Activated T-cell treated with anti-CD3 and anti-CD28 coated beads, Interleukin-2, amount 50 U/mL, for 72 hours (primary cell): Measurements from ENCODE around the gene DIAPH2. TPM values are rescaled to one million over a fixed set of nuclear protein-coding genes. Genes with fewer than 3 reads are reported as not detected.
"Not testable (repeated sequence)": the region's sequence is repeated elsewhere in the genome, so short reads cannot be mapped to it uniquely, and the experiment has no call there.

Experiments used
- ATAC-seq, 2 donors: fragments of 150-1000 bp; cut with Tn5 transposase; replicated peaks in 1 of 2; 2 replicates each; pipeline ENCODE4 v1.10.0; 2021; ENCODE audit warnings: moderate library complexity in 2 of 2, mild to moderate bottlenecking in 1 of 2
- DNase-seq, 2 donors: peaks; one replicate each; pipeline ENCODE4 v3.0.0; 2021 to 2022; ENCODE audit warnings: mixed read lengths in 1 of 2
- H3K27ac Mint-ChIP-seq: one replicate; pipeline ENCODE4 v1.8.0; 2022; ENCODE audit warnings: mild to moderate bottlenecking, moderate library complexity, mixed read lengths
- H3K27me3 Mint-ChIP-seq: one replicate; pipeline ENCODE4 v1.8.0; 2022; ENCODE audit warnings: low read depth, mixed read lengths
- H3K36me3 Mint-ChIP-seq, 2 donors: one replicate each; pipeline ENCODE4 v1.8.0; 2022; ENCODE audit warnings: mixed read lengths in 2 of 2, mild to moderate bottlenecking in 1 of 2; ENCODE audit not compliant: insufficient read depth in 2 of 2
- H3K4me1 Mint-ChIP-seq: one replicate; pipeline ENCODE4 v1.8.0; 2022; ENCODE audit warnings: low read depth, mixed read lengths
- H3K4me3 Mint-ChIP-seq, 2 donors: one replicate each; pipeline ENCODE4 v1.8.0; 2022; ENCODE audit warnings: mild to moderate bottlenecking in 2 of 2, mixed read lengths in 2 of 2, moderate library complexity in 2 of 2
- H3K9me3 Mint-ChIP-seq, 2 donors: one replicate each; pipeline ENCODE4 v1.8.0; 2022; ENCODE audit warnings: mixed read lengths in 2 of 2
- total RNA-seq, 2 donors: library from RNA; stranded (reverse); gene quantifications; one replicate each; pipeline ENCODE4 v1.2.3, GENCODE V29; 2022

The DIAPH2 gene
- total RNA-seq, 2 donors from 2014 or later: 10.6 to 11.6 TPM

DNA sequence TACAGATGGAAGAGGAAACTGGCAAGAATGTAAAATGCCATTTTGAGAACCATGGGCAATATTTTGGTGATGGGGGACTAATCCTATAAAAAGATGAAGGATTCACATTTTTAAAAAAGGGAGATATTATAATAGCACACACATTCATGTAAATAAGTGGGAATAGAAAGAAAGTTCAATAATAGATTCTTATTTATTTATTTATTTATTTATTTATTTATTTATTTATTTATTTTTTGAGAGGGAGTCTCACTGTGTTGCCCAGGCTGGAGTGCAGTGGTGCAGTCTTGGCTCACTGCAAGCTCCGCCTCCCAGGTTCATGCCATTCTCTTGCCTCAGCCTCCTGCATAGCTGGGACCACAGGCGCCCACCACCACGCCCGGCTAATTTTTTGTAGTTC lies 174.8 kb downstream of the DIAPH2 start:
- not testable (repeated sequence) for H3K4me3 Mint-ChIP-seq, H3K27me3 Mint-ChIP-seq, H3K36me3 Mint-ChIP-seq, H3K9me3 Mint-ChIP-seq, ATAC-seq, H3K27ac Mint-ChIP-seq, DNase-seq, H3K4me1 Mint-ChIP-seq

DNA sequence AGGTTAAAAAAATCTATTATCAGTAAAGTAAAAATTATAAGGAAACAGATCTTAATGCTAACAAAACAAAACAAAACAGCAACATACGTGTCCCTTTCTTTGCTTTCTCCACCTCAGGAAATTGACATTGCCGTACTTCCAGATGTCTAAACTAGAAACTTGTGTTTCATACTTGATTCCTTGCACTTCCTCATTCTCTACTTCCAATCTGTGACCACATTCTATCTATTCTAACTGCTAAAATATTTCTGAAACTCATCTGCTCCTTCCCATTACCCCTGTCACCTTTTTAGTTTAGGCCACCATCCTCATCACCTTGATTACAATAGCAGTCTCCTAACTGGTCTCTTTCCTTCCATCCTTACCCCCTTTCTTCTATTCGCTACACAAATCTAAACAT lies 176.6 kb downstream of the DIAPH2 start:
- Mint-ChIP-seq H3K4me1 (no peaks in the 10 kb centered on the region), H3K9me3 (no peaks in the 10 kb centered on the region), H3K27ac (no peak overlapping the region), H3K27me3 (no peaks in the 10 kb centered on the region), H3K4me3 (no peak overlapping the region), H3K36me3 (no peaks in the 10 kb centered on the region)
- no peak for ATAC-seq
- DNase-seq: no peak

DNA sequence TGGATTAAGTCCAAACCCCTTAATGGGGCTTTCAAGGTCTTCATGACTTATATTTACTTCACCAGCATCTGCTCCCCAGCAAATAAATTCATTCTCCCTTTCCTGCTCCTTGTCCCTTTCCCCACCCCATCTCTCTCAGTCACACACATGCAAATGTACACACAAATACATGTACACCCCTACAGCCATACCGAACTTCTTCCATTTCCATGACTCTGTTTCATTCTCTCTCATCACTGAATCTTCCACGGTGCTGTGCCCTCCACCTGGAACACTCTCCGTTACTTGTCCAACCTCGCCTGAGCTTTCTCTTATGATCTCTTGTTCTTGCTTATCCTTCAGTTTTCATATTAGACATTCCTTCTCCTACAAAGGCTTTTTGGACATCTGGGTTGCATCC lies 177.0 kb downstream of the DIAPH2 start:
- H3K9me3 Mint-ChIP-seq: no peaks in the 10 kb centered on the region
- no peak for DNase-seq
- ATAC-seq: no peak
- H3K27ac Mint-ChIP-seq: no peak overlapping the region
- H3K4me3 Mint-ChIP-seq: no peak overlapping the region
- H3K36me3 Mint-ChIP-seq: no peaks in the 10 kb centered on the region
- no peaks in the 10 kb centered on the region for H3K4me1 Mint-ChIP-seq
- no peaks in the 10 kb centered on the region for H3K27me3 Mint-ChIP-seq

DNA sequence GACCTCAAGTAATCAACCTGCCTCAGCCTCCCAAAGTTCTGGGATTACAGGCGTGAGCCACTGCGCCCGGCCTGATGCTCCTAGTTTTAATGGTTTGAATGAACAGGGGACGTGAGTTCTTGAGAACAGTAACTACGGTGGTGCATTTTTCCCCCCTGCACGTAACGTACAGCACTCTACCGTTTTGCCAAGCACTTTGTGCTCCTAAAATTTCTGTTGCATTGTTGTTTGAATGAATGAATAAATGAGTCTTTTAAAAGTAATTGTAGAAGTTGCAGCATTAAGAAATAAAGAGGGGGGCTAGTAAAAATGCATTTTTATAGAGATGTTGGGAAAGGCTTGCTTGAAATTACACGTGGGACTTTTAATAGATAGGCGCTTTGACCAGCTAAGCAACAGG lies 199.0 kb downstream of the DIAPH2 start, which contains the start of gene RPA4:
Gene RPA4 (plus strand): TSS at position 301 of the 400 bp plus-strand sequence. CDS start 403 bp downstream, outside the sequence.
- H3K9me3 Mint-ChIP-seq: no peaks in the 10 kb centered on the region
- no peak for DNase-seq

DNA sequence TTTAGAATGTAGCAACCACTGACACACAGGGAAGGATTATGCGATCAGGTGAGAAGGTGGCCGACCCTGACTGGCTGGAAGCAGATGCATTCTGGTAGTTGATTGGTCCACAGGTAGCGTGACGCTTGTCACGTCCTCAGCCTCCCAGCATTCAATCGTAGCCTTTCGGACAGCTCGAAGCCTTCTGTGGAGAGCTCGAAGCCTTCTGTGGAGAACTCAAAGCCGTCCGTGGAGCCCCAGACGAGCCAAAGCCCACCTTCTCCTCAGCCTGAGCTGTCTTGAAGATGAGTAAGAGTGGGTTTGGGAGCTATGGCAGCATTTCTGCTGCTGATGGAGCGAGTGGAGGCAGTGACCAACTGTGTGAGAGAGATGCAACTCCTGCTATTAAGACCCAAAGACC lies 199.4 kb downstream of the DIAPH2 start:
- Mint-ChIP-seq H3K4me1 (no peaks in the 10 kb centered on the region), H3K36me3 (no peaks in the 10 kb centered on the region), H3K4me3 (no peak overlapping the region), H3K9me3 (no peaks in the 10 kb centered on the region), H3K27ac (no peak overlapping the region), H3K27me3 (peaks cover 7% of the 10 kb centered on the region)
- DNase-seq (no peak), ATAC-seq (no peak)

More for the DNA sequence above, 199.0 kb downstream of the DIAPH2 start, which contains the start of gene RPA4:
- ATAC-seq: no peak
- Mint-ChIP-seq H3K27ac (no peak within 1 kb of the TSS), H3K36me3 (no peaks in the 10 kb centered on the region), H3K4me3 (no peak within 1 kb of the TSS), H3K4me1 (no peaks in the 10 kb centered on the region), H3K27me3 (peaks cover 7% of the 10 kb centered on the region)

DNA sequence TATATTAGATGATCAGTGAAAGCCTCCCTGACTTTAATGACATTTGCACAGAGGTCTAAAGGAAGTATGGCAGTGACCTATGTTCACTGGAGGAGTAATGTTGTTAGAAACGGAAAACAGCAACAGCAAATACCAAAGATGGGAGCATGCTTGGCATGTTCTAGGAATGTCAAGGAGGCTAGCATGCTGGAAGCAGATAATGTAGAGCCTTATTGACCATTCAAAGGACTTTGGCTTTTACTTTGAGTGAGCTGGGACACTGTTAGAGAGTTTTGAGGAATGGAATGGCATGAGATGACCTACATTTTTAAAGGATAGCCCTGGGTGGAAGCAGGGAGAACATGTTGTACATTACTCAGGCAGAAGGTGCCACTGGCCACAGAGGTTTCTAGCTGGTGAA lies 205.1 kb downstream of the DIAPH2 start:
- no peak for ATAC-seq
- Mint-ChIP-seq H3K27me3 (peaks cover 4% of the 10 kb centered on the region), H3K4me3 (no peak overlapping the region)

DNA sequence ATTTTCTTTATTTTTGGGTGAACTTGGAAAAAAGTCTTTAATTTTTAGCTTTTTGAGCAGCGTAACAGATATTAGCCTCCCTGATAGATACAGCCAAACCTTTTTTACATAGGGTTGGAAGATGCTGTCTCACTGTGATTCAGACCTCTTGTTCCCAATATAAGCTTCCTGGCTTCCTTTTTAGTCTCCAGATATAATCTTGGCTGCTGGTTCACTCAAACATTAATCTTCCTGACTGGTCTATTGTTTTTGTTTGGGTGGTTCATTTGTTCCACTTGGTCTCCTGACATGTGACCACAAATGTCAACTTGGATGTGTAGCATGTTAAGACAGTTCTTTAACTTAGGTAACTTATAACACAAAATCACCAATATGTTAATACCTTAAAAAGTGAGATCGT lies 222.1 kb downstream of the DIAPH2 start:
- Mint-ChIP-seq H3K9me3 (no peaks in the 10 kb centered on the region), H3K4me1 (no peaks in the 10 kb centered on the region), H3K36me3 (no peaks in the 10 kb centered on the region), H3K27me3 (peaks cover 6% of the 10 kb centered on the region), H3K27ac (no peak overlapping the region), H3K4me3 (no peak overlapping the region)
- ATAC-seq (no peak), DNase-seq (no peak)

More for the DNA sequence above, 205.1 kb downstream of the DIAPH2 start:
- no peaks in the 10 kb centered on the region for H3K9me3 Mint-ChIP-seq
- DNase-seq: no peak
- H3K36me3 Mint-ChIP-seq: no peaks in the 10 kb centered on the region
- no peaks in the 10 kb centered on the region for H3K4me1 Mint-ChIP-seq
- H3K27ac Mint-ChIP-seq: no peak overlapping the region

DNA sequence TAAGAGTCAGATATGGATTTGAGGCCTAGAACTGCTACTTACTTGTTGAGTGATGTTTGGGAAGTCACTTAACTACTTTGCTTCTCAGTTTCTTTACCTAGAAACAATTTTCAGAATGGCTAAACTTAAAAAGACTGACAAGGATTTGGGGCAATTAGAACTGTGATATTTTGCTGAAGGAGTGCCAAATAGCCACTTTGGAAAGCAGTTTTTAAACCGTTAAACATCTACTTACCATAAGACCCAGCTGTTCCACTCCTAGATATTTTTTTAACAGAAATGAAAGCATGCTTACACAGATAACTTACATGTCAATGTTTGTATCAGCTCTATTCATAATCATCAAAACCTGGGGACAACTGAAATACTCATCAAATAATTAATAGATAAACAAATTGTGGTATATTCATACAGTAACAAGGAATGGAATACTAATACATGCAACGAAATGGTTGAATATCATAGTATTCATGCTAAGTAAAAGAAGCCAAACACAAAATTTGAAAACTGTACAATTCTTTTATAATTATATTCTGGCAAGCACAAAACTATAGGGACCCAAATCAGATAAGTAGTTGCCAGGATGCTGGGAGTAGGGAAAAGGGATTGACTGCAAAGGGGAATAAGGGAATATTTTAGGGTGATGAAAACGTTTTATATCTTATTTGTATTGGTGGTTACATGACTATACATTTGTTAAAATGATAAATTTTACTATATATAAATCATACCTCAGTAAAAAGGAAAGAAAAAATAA lies 223.1 kb downstream of the DIAPH2 start:
- Mint-ChIP-seq H3K9me3 (no peaks in the 10 kb centered on the region), H3K4me3 (no peak overlapping the region), H3K27ac (no peak overlapping the region), H3K27me3 (no peaks in the 10 kb centered on the region), H3K36me3 (no peaks in the 10 kb centered on the region), H3K4me1 (no peaks in the 10 kb centered on the region)
- ATAC-seq (no peak), DNase-seq (no peak)

DNA sequence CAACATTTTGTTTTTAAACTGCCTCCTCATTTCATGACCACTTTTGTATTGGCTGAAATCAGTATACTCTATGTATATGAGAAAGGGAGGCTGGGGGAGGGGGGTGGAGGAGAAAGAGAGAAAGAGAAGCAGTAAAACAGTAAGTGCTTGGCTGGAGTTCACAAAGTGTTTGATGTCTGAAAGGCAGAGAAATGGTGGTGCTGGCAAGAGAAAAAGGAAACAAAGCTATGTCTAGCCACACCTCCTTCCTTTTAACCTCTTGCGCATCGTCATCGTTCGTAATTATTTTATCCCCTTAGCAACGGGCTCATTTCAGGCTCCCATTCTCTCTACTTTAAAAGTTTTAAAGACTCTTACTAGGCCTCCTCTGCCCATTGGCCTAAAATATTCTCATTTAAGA lies 224.6 kb downstream of the DIAPH2 start:
- H3K27me3 Mint-ChIP-seq: no peaks in the 10 kb centered on the region
- H3K36me3 Mint-ChIP-seq: no peaks in the 10 kb centered on the region
- H3K9me3 Mint-ChIP-seq: no peaks in the 10 kb centered on the region
- no peak overlapping the region for H3K4me3 Mint-ChIP-seq
- H3K27ac Mint-ChIP-seq: no peak overlapping the region
- H3K4me1 Mint-ChIP-seq: no peaks in the 10 kb centered on the region
- ATAC-seq (peak in 1 of 2 donors; percentile 32), DNase-seq (no peak)

DNA sequence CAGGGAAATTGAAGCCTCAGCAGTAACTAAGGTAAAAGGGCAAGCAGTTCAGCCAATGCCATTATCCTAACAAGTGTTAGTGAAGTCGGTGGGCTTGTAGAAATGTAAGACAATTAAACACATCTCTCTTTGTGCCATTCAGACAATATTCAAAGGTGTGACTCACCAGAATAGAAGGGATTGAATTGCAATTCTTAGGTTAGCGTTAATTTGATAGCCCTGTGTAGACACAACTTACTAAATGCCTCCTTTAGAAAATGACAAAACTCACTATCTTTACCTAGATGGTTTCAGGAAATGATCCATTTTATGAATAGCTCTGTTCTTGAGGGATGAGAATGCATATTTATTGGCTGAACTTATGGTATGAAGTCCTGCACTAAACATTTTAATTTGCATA lies 234.2 kb downstream of the DIAPH2 start:
- H3K9me3 Mint-ChIP-seq: no peaks in the 10 kb centered on the region
- ATAC-seq (no peak), DNase-seq (no peak)
- H3K4me1 Mint-ChIP-seq: no peaks in the 10 kb centered on the region
- peaks cover 6% of the 10 kb centered on the region for H3K27me3 Mint-ChIP-seq
- no peak overlapping the region for H3K4me3 Mint-ChIP-seq
- peaks cover 0 to 2% of the 10 kb centered on the region in 2 donors for H3K36me3 Mint-ChIP-seq
- H3K27ac Mint-ChIP-seq: no peak overlapping the region

DNA sequence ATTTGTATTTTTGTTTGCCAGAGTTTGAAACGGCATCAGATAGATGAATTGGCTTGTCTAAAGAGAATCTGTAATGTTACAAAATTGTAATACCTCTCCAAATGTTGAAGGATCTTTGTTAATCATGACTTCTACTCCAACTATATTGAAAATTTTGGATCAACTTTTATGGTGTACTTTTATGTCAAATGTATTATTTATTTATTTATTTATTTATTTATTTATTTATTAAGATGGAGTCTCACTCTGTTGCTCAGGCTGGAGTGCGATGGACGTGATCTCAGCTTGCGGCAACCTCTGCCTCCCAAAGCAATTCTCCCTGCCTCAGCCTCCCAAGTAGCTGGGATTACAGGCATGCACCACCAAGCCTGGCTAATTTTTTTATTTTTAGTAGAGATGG lies 235.0 kb downstream of the DIAPH2 start:
- H3K27me3 Mint-ChIP-seq: peaks cover 6% of the 10 kb centered on the region
- H3K9me3 Mint-ChIP-seq: no peaks in the 10 kb centered on the region
- H3K4me1 Mint-ChIP-seq: no peaks in the 10 kb centered on the region
- no peak for ATAC-seq
- no peak for DNase-seq
- H3K27ac Mint-ChIP-seq: no peak overlapping the region
- H3K36me3 Mint-ChIP-seq: peaks cover 0 to 2% of the 10 kb centered on the region in 2 donors
- no peak overlapping the region for H3K4me3 Mint-ChIP-seq

DNA sequence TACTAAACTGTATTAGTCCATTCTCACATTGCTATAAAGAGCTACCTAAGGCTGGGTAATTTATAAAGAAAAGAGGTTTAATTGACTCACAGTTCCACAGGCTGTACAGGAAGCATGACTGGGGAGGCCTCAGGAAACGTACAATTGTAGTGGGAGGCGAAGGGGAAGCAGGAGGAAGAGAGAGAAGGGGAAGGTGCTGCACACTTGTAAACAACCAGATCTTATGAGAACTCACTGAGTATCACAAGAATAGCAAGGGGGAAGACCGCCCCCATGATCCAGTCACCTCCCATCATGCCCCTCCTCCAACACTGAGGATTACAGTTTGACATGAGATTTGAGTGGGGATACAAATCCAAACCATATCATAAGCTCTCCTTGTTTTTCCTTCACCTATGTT lies 239.9 kb downstream of the DIAPH2 start:
- peaks cover 0 to 2% of the 10 kb centered on the region in 2 donors for H3K9me3 Mint-ChIP-seq
- DNase-seq (no peak), ATAC-seq (no peak)
- H3K27ac Mint-ChIP-seq: no peak overlapping the region
- H3K36me3 Mint-ChIP-seq: peaks cover 0 to 4% of the 10 kb centered on the region in 2 donors
- H3K27me3 Mint-ChIP-seq: peaks cover 6% of the 10 kb centered on the region
- no peak overlapping the region for H3K4me3 Mint-ChIP-seq
- H3K4me1 Mint-ChIP-seq: no peaks in the 10 kb centered on the region

DNA sequence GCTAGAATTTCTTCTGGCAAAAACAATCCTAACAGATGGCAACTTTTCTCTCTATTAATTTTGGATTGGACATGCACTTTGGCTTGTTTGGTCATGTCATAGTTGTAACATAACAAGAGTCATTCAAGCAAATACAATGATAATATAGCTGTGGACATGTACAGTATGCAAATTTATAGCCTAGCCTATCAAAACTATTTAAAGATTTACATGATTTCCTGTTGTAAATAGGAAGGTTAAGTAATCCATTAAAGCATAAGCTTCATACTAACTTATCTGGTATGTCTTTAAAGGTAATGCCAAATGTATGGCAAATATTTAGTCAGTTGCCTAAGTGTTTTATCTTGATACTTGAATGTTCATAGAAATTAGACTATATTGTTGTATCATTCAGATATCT lies 244.4 kb downstream of the DIAPH2 start:
- H3K4me3 Mint-ChIP-seq: no peak overlapping the region
- H3K27ac Mint-ChIP-seq: no peak overlapping the region
- H3K9me3 Mint-ChIP-seq: peaks cover 0 to 2% of the 10 kb centered on the region in 2 donors
- DNase-seq (no peak), ATAC-seq (no peak)
- no peaks in the 10 kb centered on the region for H3K4me1 Mint-ChIP-seq
- H3K36me3 Mint-ChIP-seq: peaks cover 0 to 2% of the 10 kb centered on the region in 2 donors
- H3K27me3 Mint-ChIP-seq: no peaks in the 10 kb centered on the region

DNA sequence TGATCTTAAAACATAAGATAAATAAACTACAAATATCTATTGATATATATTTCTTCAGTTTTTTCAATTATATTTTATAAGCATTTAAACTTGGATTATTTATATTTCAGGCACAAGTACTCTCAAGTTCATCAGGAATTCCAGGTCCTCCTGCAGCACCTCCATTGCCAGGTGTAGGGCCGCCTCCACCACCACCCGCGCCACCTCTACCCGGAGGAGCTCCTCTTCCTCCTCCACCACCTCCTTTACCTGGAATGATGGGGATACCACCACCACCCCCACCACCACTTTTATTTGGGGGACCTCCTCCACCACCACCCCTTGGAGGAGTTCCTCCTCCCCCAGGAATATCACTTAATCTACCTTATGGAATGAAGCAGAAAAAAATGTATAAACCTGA lies 273.1 kb downstream of the DIAPH2 start:
- Mint-ChIP-seq H3K4me3 (no peak overlapping the region), H3K36me3 (peaks cover 9 to 15% of the 10 kb centered on the region in 2 donors), H3K4me1 (no peaks in the 10 kb centered on the region), H3K27me3 (peaks cover 3% of the 10 kb centered on the region), H3K9me3 (peaks cover 5 to 7% of the 10 kb centered on the region in 2 donors), H3K27ac (no peak overlapping the region)
- ATAC-seq (no peak), DNase-seq (no peak)
